Measurements from ENCODE around the gene IRAK2. TPM values are rescaled to one million over a fixed set of nuclear protein-coding genes. Genes with fewer than 3 reads are reported as not detected.
"Not testable (repeated sequence)": the region's sequence is repeated elsewhere in the genome, so short reads cannot be mapped to it uniquely, and the experiment has no call there.

Gene IRAK2
- total RNA-seq, 1 donor from 2014 or later, result 0.69 TPM

DNA sequence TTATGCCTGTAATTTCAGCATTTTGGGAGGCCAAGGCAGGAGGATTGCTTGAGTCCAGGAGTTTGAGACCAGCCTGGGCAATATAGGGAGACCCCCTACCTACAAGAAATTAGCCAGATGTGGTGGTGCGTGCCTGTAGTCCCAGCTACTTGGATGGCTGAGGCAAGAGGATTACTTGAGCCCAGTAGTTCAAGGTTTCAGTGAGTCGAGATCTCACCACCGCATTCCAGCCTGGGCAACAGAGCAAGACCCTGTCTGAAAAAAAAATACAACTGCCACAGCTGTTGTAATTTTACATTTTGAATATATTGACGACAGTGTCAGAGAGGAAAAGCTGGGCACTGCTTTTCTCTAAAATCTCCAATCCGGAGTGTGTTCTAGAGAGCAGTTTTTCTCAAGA, 104.7 kb downstream of the IRAK2 start:
- no peak for DNase-seq (ENCODE audit: low spot score in 2 of 2, unreplicated experiment in 2 of 2)
- H3K27me3 Mint-ChIP-seq (ENCODE audit: low read depth), result no peaks in the 10 kb centered on the region
- peaks cover 9% of the 10 kb centered on the region for H3K4me1 Mint-ChIP-seq
- H3K36me3 Mint-ChIP-seq, result peaks cover 18% of the 10 kb centered on the region
- H3K9me3 Mint-ChIP-seq, result no peaks in the 10 kb centered on the region
- TF ChIP-seq, protein P1, sequence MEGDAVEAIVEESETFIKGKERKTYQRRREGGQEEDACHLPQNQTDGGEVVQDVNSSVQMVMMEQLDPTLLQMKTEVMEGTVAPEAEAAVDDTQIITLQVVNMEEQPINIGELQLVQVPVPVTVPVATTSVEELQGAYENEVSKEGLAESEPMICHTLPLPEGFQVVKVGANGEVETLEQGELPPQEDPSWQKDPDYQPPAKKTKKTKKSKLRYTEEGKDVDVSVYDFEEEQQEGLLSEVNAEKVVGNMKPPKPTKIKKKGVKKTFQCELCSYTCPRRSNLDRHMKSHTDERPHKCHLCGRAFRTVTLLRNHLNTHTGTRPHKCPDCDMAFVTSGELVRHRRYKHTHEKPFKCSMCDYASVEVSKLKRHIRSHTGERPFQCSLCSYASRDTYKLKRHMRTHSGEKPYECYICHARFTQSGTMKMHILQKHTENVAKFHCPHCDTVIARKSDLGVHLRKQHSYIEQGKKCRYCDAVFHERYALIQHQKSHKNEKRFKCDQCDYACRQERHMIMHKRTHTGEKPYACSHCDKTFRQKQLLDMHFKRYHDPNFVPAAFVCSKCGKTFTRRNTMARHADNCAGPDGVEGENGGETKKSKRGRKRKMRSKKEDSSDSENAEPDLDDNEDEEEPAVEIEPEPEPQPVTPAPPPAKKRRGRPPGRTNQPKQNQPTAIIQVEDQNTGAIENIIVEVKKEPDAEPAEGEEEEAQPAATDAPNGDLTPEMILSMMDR (IDR thresholded peaks at IDR 0.05; ENCODE audit: unreplicated experiment), result no peak
- no peak overlapping the region for H3K27ac Mint-ChIP-seq
- H3K4me3 Mint-ChIP-seq, result no peak overlapping the region

DNA sequence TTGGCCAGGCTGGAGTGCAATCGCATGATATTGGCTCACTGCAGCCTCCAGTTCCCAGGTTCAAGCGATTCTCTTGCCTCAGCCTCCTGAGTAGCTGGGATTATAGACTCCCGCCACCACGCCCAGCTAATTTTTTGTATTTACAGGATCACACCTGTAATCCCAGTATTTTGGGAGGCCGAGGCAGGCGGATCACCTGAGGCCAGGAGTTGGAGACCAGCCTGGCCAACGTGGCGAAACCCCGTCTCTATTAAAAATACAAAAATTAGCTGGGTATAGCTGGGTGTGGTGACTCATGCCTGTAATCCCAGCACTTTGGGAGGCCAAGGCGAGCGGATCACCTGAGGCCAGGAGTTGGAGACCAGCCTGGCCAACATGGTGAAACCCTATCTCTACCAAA, 107.8 kb downstream of the IRAK2 start:
- H3K4me3 Mint-ChIP-seq; H3K27me3 Mint-ChIP-seq (ENCODE audit: low read depth); H3K9me3 Mint-ChIP-seq; DNase-seq (ENCODE audit: low spot score in 2 of 2, unreplicated experiment in 2 of 2); H3K27ac Mint-ChIP-seq; H3K4me1 Mint-ChIP-seq: not testable (repeated sequence)
- peaks cover 11% of the 10 kb centered on the region for H3K36me3 Mint-ChIP-seq

DNA sequence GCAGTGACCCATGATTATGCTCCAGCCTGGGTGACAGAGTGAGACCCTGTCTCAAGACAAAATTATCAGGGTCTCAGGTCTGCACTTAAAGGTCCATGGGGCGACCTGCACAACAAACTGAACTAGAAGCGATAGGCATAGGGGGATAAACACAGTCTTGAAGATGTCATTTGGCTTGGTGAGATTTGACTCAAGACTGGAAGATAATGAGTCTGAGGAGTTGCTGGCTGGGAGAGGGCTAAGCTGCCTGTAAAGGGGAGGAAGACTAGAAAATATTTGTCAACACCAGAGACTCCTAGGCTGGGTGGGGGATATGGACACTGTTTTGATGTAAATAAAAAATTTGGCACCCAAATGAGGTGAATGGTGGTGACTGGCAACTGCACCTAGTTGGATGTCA, 108.3 kb downstream of the IRAK2 start:
- H3K4me1 Mint-ChIP-seq, result peaks cover 9% of the 10 kb centered on the region
- TF ChIP-seq, protein P1 (IDR thresholded peaks at IDR 0.05; ENCODE audit: unreplicated experiment), result no peak
- H3K27ac Mint-ChIP-seq, result no peak overlapping the region
- H3K9me3 Mint-ChIP-seq, result no peaks in the 10 kb centered on the region
- H3K27me3 Mint-ChIP-seq (ENCODE audit: low read depth), result no peaks in the 10 kb centered on the region
- peaks cover 11% of the 10 kb centered on the region for H3K36me3 Mint-ChIP-seq
- H3K4me3 Mint-ChIP-seq, result no peak overlapping the region
- DNase-seq (ENCODE audit: low spot score in 2 of 2, unreplicated experiment in 2 of 2), result no peak

DNA sequence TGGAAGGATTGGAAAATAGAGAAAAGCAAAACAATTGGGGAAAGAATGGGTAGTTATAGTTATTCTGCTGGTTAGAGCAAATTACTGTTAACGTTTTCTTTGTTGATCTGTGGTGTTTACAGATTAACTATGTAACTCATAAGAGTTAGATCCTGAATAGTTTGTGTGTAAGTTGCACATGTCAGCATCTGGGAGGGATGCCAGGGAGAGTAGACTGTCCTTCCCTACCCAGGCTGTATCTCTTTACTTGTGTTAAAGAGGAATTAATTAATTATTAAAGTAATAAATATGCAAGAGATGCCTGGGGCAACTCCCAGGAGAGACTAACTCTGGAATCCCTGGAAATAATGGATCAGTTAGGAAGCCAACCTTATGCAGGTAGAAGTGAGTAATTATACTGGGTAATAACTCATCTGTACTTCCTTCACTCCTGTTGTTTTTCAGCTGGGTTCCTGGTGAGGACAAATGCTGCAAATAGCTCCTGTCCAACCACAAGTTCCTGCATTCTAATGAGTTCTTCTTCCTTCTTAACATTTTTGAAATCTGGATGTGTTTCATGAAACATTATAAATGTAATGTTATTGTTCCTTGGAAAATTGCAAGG, 109.1 kb downstream of the IRAK2 start:
- no peaks in the 10 kb centered on the region for H3K9me3 Mint-ChIP-seq
- TF ChIP-seq, protein P1 (IDR thresholded peaks at IDR 0.05; ENCODE audit: unreplicated experiment), result no peak
- H3K27ac Mint-ChIP-seq, result no peak overlapping the region
- H3K27me3 Mint-ChIP-seq (ENCODE audit: low read depth), result no peaks in the 10 kb centered on the region
- DNase-seq (ENCODE audit: low spot score in 2 of 2, unreplicated experiment in 2 of 2), result no peak
- H3K36me3 Mint-ChIP-seq, result peaks cover 13% of the 10 kb centered on the region
- no peak overlapping the region for H3K4me3 Mint-ChIP-seq
- peaks cover 9% of the 10 kb centered on the region for H3K4me1 Mint-ChIP-seq

DNA sequence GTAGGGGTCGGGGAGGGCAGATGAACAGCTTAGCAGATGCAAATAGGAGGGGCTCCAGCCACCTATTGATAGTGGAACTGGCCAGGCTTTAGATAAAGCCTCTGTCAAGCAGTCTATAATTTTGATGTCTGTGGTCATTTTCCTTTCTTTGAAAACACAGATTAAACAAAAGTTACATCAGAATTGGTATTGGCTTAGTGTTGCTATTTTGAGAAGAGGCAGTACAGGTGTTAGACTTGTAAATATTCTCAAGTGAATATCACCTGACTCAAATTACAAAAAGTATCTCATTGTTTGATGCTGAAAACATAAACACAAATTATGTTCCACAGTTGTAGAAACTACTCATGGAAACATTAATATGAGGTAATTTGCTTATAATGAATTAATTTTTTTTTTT, 109.9 kb downstream of the IRAK2 start:
- Mint-ChIP-seq H3K36me3 (peaks cover 14% of the 10 kb centered on the region), H3K4me1 (peaks cover 9% of the 10 kb centered on the region), H3K27ac (no peak overlapping the region), H3K4me3 (no peak overlapping the region), H3K9me3 (no peaks in the 10 kb centered on the region), H3K27me3 (ENCODE audit: low read depth) (no peaks in the 10 kb centered on the region)
- TF ChIP-seq, protein P1 (IDR thresholded peaks at IDR 0.05; ENCODE audit: unreplicated experiment), result no peak
- no peak for DNase-seq (ENCODE audit: low spot score in 2 of 2, unreplicated experiment in 2 of 2)

DNA sequence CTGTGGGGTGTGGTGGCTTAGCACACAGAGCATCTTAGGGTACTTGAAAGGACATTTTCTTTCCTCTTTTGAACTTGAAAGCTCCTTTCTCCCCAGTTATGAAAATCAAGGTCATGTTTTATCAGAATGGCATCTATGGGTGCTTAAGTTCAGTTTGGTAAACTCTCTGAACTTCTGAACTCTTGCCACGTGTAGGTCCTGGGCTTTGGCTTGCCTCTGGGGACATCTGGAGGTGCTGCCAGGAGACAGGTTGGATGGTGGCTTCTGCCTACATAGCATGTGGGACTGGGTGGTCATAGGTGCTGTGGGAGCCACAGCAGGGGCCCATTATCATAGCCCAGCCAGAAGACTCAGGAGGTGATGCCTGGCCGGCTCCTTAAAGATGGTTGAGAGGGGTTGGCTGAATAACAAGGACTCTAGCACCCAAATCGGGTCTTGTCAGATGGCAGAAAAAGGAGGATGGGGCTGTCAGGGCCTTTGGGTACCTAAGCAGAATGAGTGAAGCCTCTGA, 112.5 kb downstream of the IRAK2 start:
- Mint-ChIP-seq H3K4me1 (peaks cover 9% of the 10 kb centered on the region), H3K4me3 (no peak overlapping the region)

More for the DNA sequence above, 112.5 kb downstream of the IRAK2 start:
- no peaks in the 10 kb centered on the region for H3K9me3 Mint-ChIP-seq
- peaks cover 16% of the 10 kb centered on the region for H3K36me3 Mint-ChIP-seq
- H3K27ac Mint-ChIP-seq, result no peak overlapping the region
- no peaks in the 10 kb centered on the region for H3K27me3 Mint-ChIP-seq (ENCODE audit: low read depth)
- no peak for DNase-seq (ENCODE audit: low spot score in 2 of 2, unreplicated experiment in 2 of 2)
- TF ChIP-seq, protein P1 (IDR thresholded peaks at IDR 0.05; ENCODE audit: unreplicated experiment), result no peak

Data from mesothelial cell of epicardium (in vitro differentiated cells).